Activated T-cell treated with anti-CD3 and anti-CD28 coated beads, Interleukin-2, amount 50 U/mL, for 4 hours (primary cell): Measurements from ENCODE around the gene PRAMEF17. TPM values are rescaled to one million over a fixed set of nuclear protein-coding genes. Genes with fewer than 3 reads are reported as not detected.
"Not testable (repeated sequence)": the region's sequence is repeated elsewhere in the genome, so short reads cannot be mapped to it uniquely, and the experiment has no call there.

ENCODE experiments used
- ATAC-seq, 2 donors: fragments of 200-7000 bp; cut with Tn5 transposase; one replicate each; pipeline ENCODE4 v1.10.0; 2021
- DNase-seq: peaks from one replicate; pipeline ENCODE4 v3.0.0-alpha.2; 2020
- H3K27me3 Mint-ChIP-seq: one replicate; pipeline ENCODE4 v1.8.0; 2021; ENCODE audit warnings: low read depth, mixed read lengths
- H3K36me3 Mint-ChIP-seq: one replicate; pipeline ENCODE4 v1.8.0; 2022; ENCODE audit warnings: mixed read lengths; ENCODE audit not compliant: insufficient read depth
- H3K4me1 Mint-ChIP-seq: one replicate; pipeline ENCODE4 v1.8.0; 2021; ENCODE audit warnings: low read depth, mixed read lengths
- H3K4me3 Mint-ChIP-seq: one replicate; pipeline ENCODE4 v1.8.0; 2021; ENCODE audit warnings: mild to moderate bottlenecking, moderate library complexity, mixed read lengths
- H3K9me3 Mint-ChIP-seq: one replicate; pipeline ENCODE4 v1.8.0; 2021; ENCODE audit warnings: mixed read lengths
- total RNA-seq, 3 donors: library from RNA; stranded (reverse); gene quantifications; one replicate each; pipeline ENCODE4 v1.2.1, GENCODE V29; 2021

PRAMEF17 gene
- total RNA-seq, 3 donors from 2014 or later: not detected

GRCh38 chr1:13410150-13410549 is 20.7 kb downstream of the PRAMEF17 start, which contains the start of gene PRAMEF20:
PRAMEF20 (plus strand) TSS chr1:13410450; CDS start chr1:13416355, 5,905 bp downstream.
- H3K4me3 Mint-ChIP-seq, ATAC-seq, H3K9me3 Mint-ChIP-seq, H3K4me1 Mint-ChIP-seq, H3K27me3 Mint-ChIP-seq, H3K36me3 Mint-ChIP-seq, DNase-seq: not testable (repeated sequence)

DNA sequence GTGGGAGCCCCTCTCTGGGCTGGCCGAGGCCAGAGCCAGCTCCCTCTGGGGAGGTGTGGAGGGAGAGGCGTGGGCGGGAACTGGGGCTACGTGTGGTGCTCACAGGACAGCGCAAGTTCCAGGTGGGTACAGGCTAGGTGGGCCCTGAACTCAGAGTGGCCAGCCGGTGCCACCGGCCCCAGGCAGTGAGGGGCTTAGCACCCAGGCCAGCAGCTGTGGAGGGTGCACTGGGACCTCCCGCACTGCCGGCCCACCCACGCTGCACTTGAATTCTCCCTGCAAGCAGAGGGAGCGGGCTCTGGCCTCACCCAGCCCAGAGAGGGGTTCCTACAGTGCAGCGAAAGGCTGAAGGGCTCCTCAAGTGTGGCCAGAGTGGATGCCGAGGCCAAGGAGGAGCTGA is 41.1 kb downstream of the PRAMEF17 start:
- DNase-seq (no peak), ATAC-seq (no peak)
- no peaks in the 10 kb centered on the region for H3K36me3 Mint-ChIP-seq
- H3K27me3 Mint-ChIP-seq: peaks cover 3% of the 10 kb centered on the region
- H3K4me1 Mint-ChIP-seq: no peaks in the 10 kb centered on the region
- no peaks in the 10 kb centered on the region for H3K9me3 Mint-ChIP-seq
- no peak overlapping the region for H3K4me3 Mint-ChIP-seq

DNA sequence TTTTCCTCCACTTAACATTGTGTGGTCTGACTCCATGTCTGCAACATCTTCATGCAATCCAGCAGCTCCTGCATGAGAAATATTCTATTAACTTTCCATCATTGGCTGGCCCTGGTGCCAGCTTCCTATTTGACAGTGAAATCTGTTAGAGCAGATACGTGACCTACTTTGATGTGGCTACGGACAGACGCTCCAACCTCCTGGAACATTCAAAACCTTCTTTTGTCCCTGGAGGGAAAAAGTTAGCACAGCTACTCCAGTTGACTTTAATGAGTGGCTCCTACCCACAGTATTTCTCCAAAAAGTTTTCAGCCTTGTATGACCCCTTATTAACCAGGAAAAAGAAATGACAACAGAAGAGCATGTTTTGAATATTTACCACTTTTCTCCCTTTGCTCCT is 42.8 kb downstream of the PRAMEF17 start:
- Mint-ChIP-seq H3K9me3 (no peaks in the 10 kb centered on the region), H3K4me1 (no peaks in the 10 kb centered on the region), H3K36me3 (no peaks in the 10 kb centered on the region), H3K4me3 (no peak overlapping the region), H3K27me3 (peaks cover 12% of the 10 kb centered on the region)
- ATAC-seq (no peak), DNase-seq (no peak)

DNA sequence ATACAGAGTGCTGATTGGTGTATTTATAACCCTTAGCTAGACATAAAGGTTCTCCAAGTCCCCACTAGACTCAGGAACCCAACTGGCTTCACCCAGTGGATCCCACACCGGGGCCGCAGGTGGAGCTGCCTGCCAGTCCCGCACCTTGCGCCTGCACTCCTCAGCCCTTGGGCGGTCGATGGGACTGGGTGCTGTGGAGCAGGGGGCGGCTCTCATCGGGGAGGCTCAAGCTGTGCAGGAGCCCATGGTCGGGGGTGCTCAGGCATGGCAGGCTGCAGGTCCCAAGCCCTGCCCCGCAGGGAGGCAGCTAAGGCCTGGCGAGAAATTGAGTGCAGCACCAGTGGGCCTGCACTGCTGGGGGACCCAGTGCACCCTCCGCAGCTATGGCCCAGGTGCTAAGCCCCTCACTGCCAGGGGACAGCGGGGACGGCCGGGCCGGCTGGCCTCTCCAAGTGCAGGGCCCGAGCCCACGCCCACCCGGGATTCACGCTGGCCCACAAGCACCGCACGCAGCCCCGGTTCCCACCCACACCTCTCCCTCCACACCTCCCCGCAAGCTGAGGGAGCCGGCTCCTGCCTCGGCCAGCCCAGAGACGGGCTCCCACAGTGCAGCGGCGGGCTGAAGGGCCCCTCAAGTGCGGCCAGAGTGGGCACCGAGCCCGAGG is 44.4 kb downstream of the PRAMEF17 start:
- not testable (repeated sequence) for ATAC-seq, H3K4me3 Mint-ChIP-seq, H3K9me3 Mint-ChIP-seq, H3K36me3 Mint-ChIP-seq, H3K4me1 Mint-ChIP-seq, DNase-seq
- peaks cover 12% of the 10 kb centered on the region for H3K27me3 Mint-ChIP-seq

DNA sequence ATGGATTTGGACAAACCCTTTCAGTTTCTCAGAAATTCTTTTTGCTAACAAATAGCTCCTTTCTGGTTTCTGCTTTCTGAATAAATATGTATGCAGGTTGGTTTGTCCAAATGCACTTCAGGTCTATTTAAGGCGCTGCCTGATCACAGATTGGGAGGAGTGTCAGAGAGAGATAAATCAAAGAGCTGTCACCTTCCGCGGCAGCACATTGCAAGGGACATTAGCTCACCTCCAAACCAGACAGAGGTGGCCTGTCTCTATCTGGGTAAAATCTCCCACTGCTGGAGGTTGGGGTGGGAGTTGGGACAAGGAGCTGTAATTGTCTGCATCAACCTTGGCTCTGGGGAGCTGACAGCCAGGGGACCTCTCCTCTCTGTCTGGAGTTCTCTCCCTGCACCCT is 46.0 kb downstream of the PRAMEF17 start:
- Mint-ChIP-seq H3K4me1 (no peaks in the 10 kb centered on the region), H3K9me3 (no peaks in the 10 kb centered on the region), H3K36me3 (no peaks in the 10 kb centered on the region), H3K4me3 (no peak overlapping the region), H3K27me3 (peaks cover 12% of the 10 kb centered on the region)
- ATAC-seq (no peak), DNase-seq (no peak)

- H3K4me1 Mint-ChIP-seq, H3K9me3 Mint-ChIP-seq, H3K36me3 Mint-ChIP-seq, H3K4me3 Mint-ChIP-seq, DNase-seq, ATAC-seq: not testable (repeated sequence)
- H3K27me3 Mint-ChIP-seq: peaks cover 12% of the 10 kb centered on the region
Measured at GRCh38 chr1:13439104-13439783, 49.8 kb downstream of the PRAMEF17 start.

Other genes starting within 250 kb of the PRAMEF17 start
- gene PRAMEF26, start 233.6 kb upstream of the PRAMEF17 start, total RNA-seq: not detected
- gene HNRNPCL4, start 224.0 kb upstream of the PRAMEF17 start, total RNA-seq: not detected
- gene PRAMEF9, start 217.8 kb upstream of the PRAMEF17 start, total RNA-seq: not detected
- not detected for gene PRAMEF13, start 188.2 kb upstream of the PRAMEF17 start, total RNA-seq
- not detected for gene PRAMEF18, start 163.5 kb upstream of the PRAMEF17 start, total RNA-seq
- not detected for gene PRAMEF5, start 135.4 kb upstream of the PRAMEF17 start, total RNA-seq
- not detected for gene PRAMEF8, start 104.5 kb upstream of the PRAMEF17 start, total RNA-seq
- gene PRAMEF33, start 86.1 kb upstream of the PRAMEF17 start, total RNA-seq: not detected
- gene PRAMEF15, start 74.1 kb upstream of the PRAMEF17 start, total RNA-seq: not detected
- gene PRAMEF14, start 42.5 kb upstream of the PRAMEF17 start, total RNA-seq: not detected
- not detected for gene PRAMEF19, start 17.7 kb upstream of the PRAMEF17 start, total RNA-seq
- gene PRAMEF20, start 20.8 kb downstream of the PRAMEF17 start, total RNA-seq: not detected
- gene LRRC38, start 124.4 kb downstream of the PRAMEF17 start, total RNA-seq: not detected
- under 1 TPM in 1 of 3 donors, not detected in 2; 0.46 TPM for gene PDPN, start 194.2 kb downstream of the PRAMEF17 start, total RNA-seq